ENCODE data around the gene ZNF654. TPM values are rescaled to one million over a fixed set of nuclear protein-coding genes. Genes with fewer than 3 reads are reported as not detected.

Gene ZNF654
- total RNA-seq, 3 donors from 2014 or later (not counting 1 experiment from before 2014, with no cell fraction given) = 11.9 to 16.7 (median 12.2) TPM

Other genes starting within 250 kb of the ZNF654 start
- gene CGGBP1, start 250 bp upstream of the ZNF654 start, total RNA-seq = 100 to 1,000 TPM in 2 of 3 donors, 10 to 100 TPM in 1; 99.8 to 103 (median 101) TPM
- 10 to 100 TPM; 52.5 to 60.4 (median 54.7) TPM for gene C3orf38, start 90.7 kb downstream of the ZNF654 start, total RNA-seq